Measurements from ENCODE around the gene KDM3A. TPM values are rescaled to one million over a fixed set of nuclear protein-coding genes. Genes with fewer than 3 reads are reported as not detected.

The KDM3A gene
- total RNA-seq, 1 donor from 2014 or later: 55.8 TPM

DNA sequence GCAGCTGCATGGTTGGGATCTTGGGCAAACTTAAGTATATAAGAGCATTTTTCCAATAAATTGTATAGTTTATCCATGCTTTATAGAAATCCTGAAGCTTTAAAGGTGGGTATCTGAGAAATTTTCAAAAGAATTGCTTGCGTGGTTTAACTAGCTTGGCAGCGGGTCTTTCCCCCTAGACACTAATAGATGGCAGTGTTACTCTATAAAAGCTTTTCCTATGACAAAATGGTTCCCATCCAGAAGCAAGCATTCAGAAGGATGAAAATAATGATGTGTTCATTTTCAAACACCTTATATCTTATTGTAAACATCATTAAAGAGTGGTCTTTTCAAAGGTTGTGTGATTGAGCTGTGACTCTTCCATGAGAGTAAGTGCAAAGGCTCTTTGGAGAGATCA, 45.9 kb downstream of the KDM3A start:
- Histone ChIP-seq H3K4me1 (no peaks in the 10 kb centered on the region), H3K4me3 (no peak overlapping the region), H3K27me3 (ENCODE audit: low read depth) (no peaks in the 10 kb centered on the region), H3K9me3 (no peaks in the 10 kb centered on the region), H3K27ac (no peak overlapping the region), H3K36me3 (peaks cover 100% of the 10 kb centered on the region)
- ATAC-seq (no peak), DNase-seq (no peak)
- TF ChIP-seq, protein P1, sequence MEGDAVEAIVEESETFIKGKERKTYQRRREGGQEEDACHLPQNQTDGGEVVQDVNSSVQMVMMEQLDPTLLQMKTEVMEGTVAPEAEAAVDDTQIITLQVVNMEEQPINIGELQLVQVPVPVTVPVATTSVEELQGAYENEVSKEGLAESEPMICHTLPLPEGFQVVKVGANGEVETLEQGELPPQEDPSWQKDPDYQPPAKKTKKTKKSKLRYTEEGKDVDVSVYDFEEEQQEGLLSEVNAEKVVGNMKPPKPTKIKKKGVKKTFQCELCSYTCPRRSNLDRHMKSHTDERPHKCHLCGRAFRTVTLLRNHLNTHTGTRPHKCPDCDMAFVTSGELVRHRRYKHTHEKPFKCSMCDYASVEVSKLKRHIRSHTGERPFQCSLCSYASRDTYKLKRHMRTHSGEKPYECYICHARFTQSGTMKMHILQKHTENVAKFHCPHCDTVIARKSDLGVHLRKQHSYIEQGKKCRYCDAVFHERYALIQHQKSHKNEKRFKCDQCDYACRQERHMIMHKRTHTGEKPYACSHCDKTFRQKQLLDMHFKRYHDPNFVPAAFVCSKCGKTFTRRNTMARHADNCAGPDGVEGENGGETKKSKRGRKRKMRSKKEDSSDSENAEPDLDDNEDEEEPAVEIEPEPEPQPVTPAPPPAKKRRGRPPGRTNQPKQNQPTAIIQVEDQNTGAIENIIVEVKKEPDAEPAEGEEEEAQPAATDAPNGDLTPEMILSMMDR (IDR thresholded peaks at IDR 0.05): no peak
- intact Hi-C loops (cut with DNase I): no loop called here

DNA sequence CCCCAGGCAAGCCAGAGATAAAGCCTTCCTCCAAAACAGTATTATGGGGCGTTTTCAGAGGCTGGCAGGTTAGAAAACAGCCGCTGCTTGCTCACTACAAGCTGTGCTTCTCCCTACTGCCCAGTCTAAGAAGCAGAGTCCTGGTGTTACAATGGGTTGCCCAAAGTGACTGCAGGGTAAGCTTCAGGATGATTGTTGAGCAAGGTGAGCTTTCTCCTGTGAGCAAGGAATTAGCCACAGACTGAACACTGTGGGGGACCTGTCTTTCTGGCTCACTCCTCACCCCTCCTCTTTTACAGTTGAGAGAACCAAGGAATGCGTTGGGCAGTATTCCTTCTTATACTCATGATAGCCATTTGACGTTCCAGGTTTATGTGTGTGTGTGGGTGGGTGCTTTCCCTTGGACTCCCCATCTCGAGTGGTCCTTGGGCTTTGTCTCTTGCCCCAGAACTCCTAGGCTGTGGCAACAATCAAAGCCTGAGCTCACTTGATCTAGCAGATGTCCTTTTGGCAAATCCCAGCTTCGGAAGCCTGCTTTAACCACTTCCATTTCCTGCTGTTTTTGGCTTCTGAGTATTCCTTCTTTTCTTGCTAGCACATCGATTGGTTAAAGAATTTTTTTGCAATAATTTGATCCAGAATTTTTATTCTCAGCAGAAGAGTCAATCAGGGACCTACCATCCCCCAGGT, 47.5 kb downstream of the KDM3A start:
- TF ChIP-seq, protein P1 (IDR thresholded peaks at IDR 0.05): no peak
- no peak overlapping the region for H3K4me3 ChIP-seq
- DNase-seq (no peak), ATAC-seq (no peak)
- H3K36me3 ChIP-seq: peaks cover 100% of the 10 kb centered on the region
- intact Hi-C loops (cut with DNase I): no loop called here
- H3K4me1 ChIP-seq: no peaks in the 10 kb centered on the region
- H3K27ac ChIP-seq: no peak overlapping the region
- no peaks in the 10 kb centered on the region for H3K9me3 ChIP-seq
- no peaks in the 10 kb centered on the region for H3K27me3 ChIP-seq (ENCODE audit: low read depth)

DNA sequence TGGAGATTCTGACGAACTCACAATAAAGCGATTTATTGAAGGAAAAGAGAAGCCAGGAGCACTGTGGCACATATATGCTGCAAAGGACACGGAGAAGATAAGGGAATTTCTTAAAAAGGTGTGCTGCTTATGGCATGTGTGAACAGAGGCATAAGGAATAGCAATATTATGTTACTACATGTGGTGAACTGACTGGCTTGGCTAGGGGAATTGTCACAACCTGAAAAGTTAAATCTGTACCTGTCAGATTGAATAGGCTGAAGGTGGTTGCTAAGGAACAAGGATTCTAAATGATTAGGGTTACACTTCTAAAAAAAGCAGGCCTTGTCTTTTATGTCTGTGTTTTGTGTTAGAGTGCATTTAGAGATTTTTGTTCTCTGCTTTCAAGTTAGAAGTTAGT, 48.4 kb downstream of the KDM3A start:
- H3K9me3 ChIP-seq: no peaks in the 10 kb centered on the region
- H3K27ac ChIP-seq: no peak overlapping the region
- ATAC-seq: no peak
- H3K4me1 ChIP-seq: no peaks in the 10 kb centered on the region
- no peak overlapping the region for H3K4me3 ChIP-seq
- peaks cover 96% of the 10 kb centered on the region for H3K36me3 ChIP-seq
- intact Hi-C loops (cut with DNase I): no loop called here
- TF ChIP-seq, protein P1 (IDR thresholded peaks at IDR 0.05): no peak
- no peaks in the 10 kb centered on the region for H3K27me3 ChIP-seq (ENCODE audit: low read depth)
- DNase-seq: no peak

DNA sequence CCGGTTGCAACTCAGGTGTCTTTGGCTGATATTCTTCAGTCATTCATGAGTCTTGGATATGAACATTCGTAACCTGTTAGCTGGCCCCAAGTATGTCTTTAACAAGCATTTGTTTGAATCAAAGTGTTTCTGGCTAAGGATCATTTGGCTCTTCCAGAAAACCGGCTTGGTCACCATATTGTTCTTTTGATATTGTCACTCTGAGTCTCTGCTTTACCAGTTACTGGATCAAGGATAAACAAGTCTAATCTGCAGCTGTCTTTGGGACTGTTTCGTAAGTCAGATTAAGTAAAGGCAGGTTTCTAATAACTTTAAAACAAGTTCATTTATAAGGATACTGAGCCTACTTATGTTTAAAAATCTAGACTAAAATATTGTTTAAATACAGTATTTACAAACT, 49.1 kb downstream of the KDM3A start:
- no peaks in the 10 kb centered on the region for H3K27me3 ChIP-seq (ENCODE audit: low read depth)
- intact Hi-C loops (cut with DNase I): no loop called here
- ATAC-seq (no peak), DNase-seq (no peak)
- H3K9me3 ChIP-seq: no peaks in the 10 kb centered on the region
- TF ChIP-seq, protein P1 (IDR thresholded peaks at IDR 0.05): no peak
- H3K27ac ChIP-seq: no peak overlapping the region
- H3K4me1 ChIP-seq: no peaks in the 10 kb centered on the region
- no peak overlapping the region for H3K4me3 ChIP-seq
- H3K36me3 ChIP-seq: peaks cover 94% of the 10 kb centered on the region

DNA sequence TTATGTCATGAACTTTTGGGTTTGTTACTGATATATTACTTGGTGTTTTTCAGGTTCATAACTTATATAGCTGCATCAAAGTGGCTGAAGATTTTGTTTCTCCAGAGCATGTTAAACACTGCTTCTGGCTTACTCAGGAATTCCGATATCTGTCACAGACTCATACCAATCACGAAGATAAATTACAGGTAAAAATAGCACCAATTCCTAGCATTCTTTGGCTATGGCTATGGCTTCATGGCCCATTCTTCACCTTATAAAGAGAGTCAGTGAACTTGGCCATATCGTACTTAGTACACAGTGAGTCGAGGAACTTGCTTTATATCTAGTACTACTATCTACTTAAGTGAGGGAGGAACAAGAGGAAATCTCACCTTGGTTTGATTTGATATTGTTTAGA, 49.9 kb downstream of the KDM3A start:
- DNase-seq (no peak), ATAC-seq (no peak)
- Histone ChIP-seq H3K9me3 (no peaks in the 10 kb centered on the region), H3K27me3 (ENCODE audit: low read depth) (no peaks in the 10 kb centered on the region), H3K4me3 (no peak overlapping the region), H3K4me1 (no peaks in the 10 kb centered on the region), H3K27ac (no peak overlapping the region), H3K36me3 (peaks cover 94% of the 10 kb centered on the region)
- TF ChIP-seq, protein P1 (IDR thresholded peaks at IDR 0.05): no peak
- intact Hi-C loops (cut with DNase I): no loop called here
